H1 (cell line): ENCODE measurements around the gene SCN10A. TPM values are rescaled to one million over a fixed set of nuclear protein-coding genes. Genes with fewer than 3 reads are reported as not detected.

ENCODE experiments used
- BACH1 ChIP-seq: IDR thresholded peaks from 2 replicates; pipeline ENCODE4 v1.6.1; 2012; ENCODE audit warnings: low read length, improper control_type of control experiment
- CTBP2 ChIP-seq: IDR thresholded peaks from 2 replicates; pipeline ENCODE4 v1.7.0; 2011; ENCODE audit warnings: borderline replicate concordance, mild to moderate bottlenecking, moderate library complexity, mixed read lengths, low read length; ENCODE audit not compliant: insufficient read depth, insufficient read length
- EP300 ChIP-seq, 2 experiments: IDR thresholded peaks; 1 replicate in 1 of 2; 2 replicates in 1 of 2; pipeline ENCODE4 v1.6.1; 2011 to 2012; ENCODE audit warnings: low read depth in 2 of 2, low read length in 2 of 2, mild to moderate bottlenecking in 2 of 2, borderline replicate concordance in 1 of 2, inconsistent platforms in 1 of 2, moderate library complexity in 1 of 2
- GABPA ChIP-seq: IDR thresholded peaks from 2 replicates; pipeline ENCODE4 v1.6.1; 2011; ENCODE audit warnings: mild to moderate bottlenecking, low read length, moderate library complexity, borderline replicate concordance; ENCODE audit not compliant: insufficient read depth
- GTF2F1 ChIP-seq: IDR thresholded peaks from 2 replicates; pipeline ENCODE4 v1.6.1; 2012; ENCODE audit warnings: low read depth, low read length, improper control_type of control experiment, borderline replicate concordance
- KDM1A ChIP-seq: fragments of 200-600, 300-600 bp; sonication (generic); IDR thresholded peaks from 2 replicates; pipeline ENCODE4 v1.7.1; 2016; ENCODE audit warnings: mild to moderate bottlenecking, low read length, borderline replicate concordance
- KDM4A ChIP-seq: IDR thresholded peaks from one replicate; pipeline ENCODE4 v1.7.1; 2012; ENCODE audit warnings: low read depth, mild to moderate bottlenecking, moderate library complexity, low read length, inconsistent platforms; ENCODE audit not compliant: severe bottlenecking
- MAFK ChIP-seq: IDR thresholded peaks from 2 replicates; pipeline ENCODE4 v1.6.1; 2012; ENCODE audit warnings: low read depth, mild to moderate bottlenecking, improper control_type of control experiment, low read length
- NANOG ChIP-seq: IDR thresholded peaks from 2 replicates; pipeline ENCODE4 v1.6.1; 2011; ENCODE audit warnings: low read length, low read depth, mild to moderate bottlenecking, inconsistent platforms; ENCODE audit not compliant: insufficient read depth, poor library complexity, severe bottlenecking
- NRF1 ChIP-seq: IDR thresholded peaks from 2 replicates; pipeline ENCODE4 v1.6.1; 2011; ENCODE audit warnings: mild to moderate bottlenecking, low read depth, low read length, improper control_type of control experiment
- RFX5 ChIP-seq: IDR thresholded peaks from 2 replicates; pipeline ENCODE4 v1.6.1; 2011; ENCODE audit warnings: low read depth, low read length, improper control_type of control experiment, borderline replicate concordance
- RXRA ChIP-seq: IDR thresholded peaks from 2 replicates; pipeline ENCODE4 v1.6.1; 2011; ENCODE audit warnings: low read depth, mild to moderate bottlenecking, low read length, moderate library complexity; ENCODE audit not compliant: insufficient read depth
- SP4 ChIP-seq: IDR thresholded peaks from 2 replicates; pipeline ENCODE4 v1.6.1; 2012; ENCODE audit warnings: low read length, inconsistent platforms
- USF2 ChIP-seq: IDR thresholded peaks from 2 replicates; pipeline ENCODE4 v1.6.1; 2011; ENCODE audit warnings: low read length, improper control_type of control experiment
- polyA plus RNA-seq, 7 experiments: library from polyadenylated mRNA; depleted of rRNA in 3 of 7; stranded (reverse) in 5 of 7; unstranded in 2 of 7; fragments of >200 nt in 5 of 7; fragments of 200-250 nt in 2 of 7; gene quantifications; 1 replicate in 5 of 7; 2 replicates in 1 of 7; 4 replicates in 1 of 7; pipeline versions ENCODE4 v1.2.1 to v1.2.3, GENCODE V29; 2011 to 2013; ENCODE audit warnings: missing spikeins in 2 of 7, mixed read lengths in 2 of 7
- total RNA-seq: library from RNA; stranded (reverse); fragmentation: NEBNext Ultra II Directional; extraction: Animal tissue kit (Norgen Biotek cat#: 25700); gene quantifications from 2 replicates; pipeline ENCODE4 v1.2.1, GENCODE V29; 2021

The SCN10A gene
- total and polyA plus RNA-seq, 2 of the 8 experiments (the other 6 are each of a cell fraction or from before 2014, with no cell fraction given): not detected

- no peak for TF ChIP-seq KDM4A
- TF ChIP-seq SP4: no peak
- no peak for TF ChIP-seq RXRA
- TF ChIP-seq KDM1A: no peak
- no peak for TF ChIP-seq NRF1
- no peak; the same call in 1 of the 2 replicates for TF ChIP-seq MAFK
- no peak for TF ChIP-seq EP300 (IDR thresholded peaks at IDR 0.05; ENCODE audit: borderline replicate concordance in 1 of 2, low read depth in 2 of 2, low read length in 2 of 2)
- no peak for TF ChIP-seq GABPA
- TF ChIP-seq RFX5: no peak
- no peak for TF ChIP-seq GTF2F1
- TF ChIP-seq USF2: no peak
- TF ChIP-seq BACH1: 0 out of 2 replicates have a peak, but pooled peaks have one; percentile 8
- no peak for TF ChIP-seq NANOG
- no peak for TF ChIP-seq CTBP2
These were observed 153.5 kb downstream of the SCN10A start (continued) for GRCh38 chr3:38662544-38662943.
